Measurements from ENCODE around the gene SEPTIN12. TPM values are rescaled to one million over a fixed set of nuclear protein-coding genes. Genes with fewer than 3 reads are reported as not detected.

The SEPTIN12 gene
- total RNA-seq, 1 experiment from 2014 or later = not detected

GRCh38 chr16:4754865-4755264, 33.3 kb downstream of the SEPTIN12 start:
- no peaks in the 10 kb centered on the region for H3K4me1 ChIP-seq (ENCODE audit: insufficient read depth, low read length, poor library complexity, severe bottlenecking)
- CTCF ChIA-PET = no interaction called here
- TF ChIP-seq, protein P1, sequence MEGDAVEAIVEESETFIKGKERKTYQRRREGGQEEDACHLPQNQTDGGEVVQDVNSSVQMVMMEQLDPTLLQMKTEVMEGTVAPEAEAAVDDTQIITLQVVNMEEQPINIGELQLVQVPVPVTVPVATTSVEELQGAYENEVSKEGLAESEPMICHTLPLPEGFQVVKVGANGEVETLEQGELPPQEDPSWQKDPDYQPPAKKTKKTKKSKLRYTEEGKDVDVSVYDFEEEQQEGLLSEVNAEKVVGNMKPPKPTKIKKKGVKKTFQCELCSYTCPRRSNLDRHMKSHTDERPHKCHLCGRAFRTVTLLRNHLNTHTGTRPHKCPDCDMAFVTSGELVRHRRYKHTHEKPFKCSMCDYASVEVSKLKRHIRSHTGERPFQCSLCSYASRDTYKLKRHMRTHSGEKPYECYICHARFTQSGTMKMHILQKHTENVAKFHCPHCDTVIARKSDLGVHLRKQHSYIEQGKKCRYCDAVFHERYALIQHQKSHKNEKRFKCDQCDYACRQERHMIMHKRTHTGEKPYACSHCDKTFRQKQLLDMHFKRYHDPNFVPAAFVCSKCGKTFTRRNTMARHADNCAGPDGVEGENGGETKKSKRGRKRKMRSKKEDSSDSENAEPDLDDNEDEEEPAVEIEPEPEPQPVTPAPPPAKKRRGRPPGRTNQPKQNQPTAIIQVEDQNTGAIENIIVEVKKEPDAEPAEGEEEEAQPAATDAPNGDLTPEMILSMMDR (conservative IDR thresholded peaks at IDR 0.05; ENCODE audit: low read depth, low read length) = no peak
- TF ChIP-seq EZH2 (IDR thresholded peaks at IDR 0.05; ENCODE audit: borderline replicate concordance, low read depth, low read length, poor library complexity, severe bottlenecking) = no peak
- intact Hi-C loops (cut with micrococcal nuclease; ENCODE audit: unreplicated experiment) = no loop called here
- POLR2A ChIA-PET (ENCODE audit: low non-redundant PET) = no interaction called here
- H3K27ac ChIP-seq (ENCODE audit: low read depth, low read length, poor library complexity, severe bottlenecking) = no peak overlapping the region
- H3K27me3 ChIP-seq (replicated peaks; ENCODE audit: insufficient read depth, low read depth, low read length, poor library complexity) = no peaks in the 10 kb centered on the region
- no TSS peak for BruUV-seq (replicated peaks)
- no peak overlapping the region for H3K4me3 ChIP-seq (ENCODE audit: low read depth, low read length, poor library complexity, severe bottlenecking)
- no peak for DNase-seq (ENCODE audit: low spot score)
- peaks cover 58% of the 10 kb centered on the region for H3K36me3 ChIP-seq (ENCODE audit: insufficient read depth, low read length, poor library complexity, severe bottlenecking)
- H3K9me3 ChIP-seq (ENCODE audit: low read depth, low read length, poor library complexity, severe bottlenecking) = no peaks in the 10 kb centered on the region

DNA sequence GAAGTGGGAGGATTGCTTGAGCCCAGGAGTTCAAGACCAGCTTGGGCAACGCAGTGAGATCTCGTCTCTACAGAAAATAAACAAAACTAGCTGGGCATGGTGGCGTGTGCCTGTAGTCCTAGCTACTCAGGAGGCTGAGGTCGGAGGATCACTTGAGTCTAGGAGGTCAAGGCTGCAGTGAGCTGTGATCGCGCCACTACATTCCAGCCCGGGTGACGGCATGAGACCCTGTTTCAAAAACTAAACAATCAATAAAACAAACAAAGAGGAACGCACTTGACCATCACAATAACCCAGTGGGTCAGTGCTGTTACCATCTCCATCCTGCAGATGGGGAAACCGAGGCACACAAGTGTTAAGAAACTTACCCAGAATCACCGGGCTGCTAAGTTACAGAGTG, 34.9 kb downstream of the SEPTIN12 start:
- intact Hi-C loops (cut with micrococcal nuclease; ENCODE audit: unreplicated experiment) = no loop called here
- CTCF ChIA-PET = no interaction called here
- no peaks in the 10 kb centered on the region for H3K27me3 ChIP-seq (replicated peaks; ENCODE audit: insufficient read depth, low read depth, low read length, poor library complexity)
- H3K4me3 ChIP-seq (ENCODE audit: low read depth, low read length, poor library complexity, severe bottlenecking) = no peak overlapping the region
- POLR2A ChIA-PET (ENCODE audit: low non-redundant PET) = no interaction called here
- H3K36me3 ChIP-seq (ENCODE audit: insufficient read depth, low read length, poor library complexity, severe bottlenecking) = peaks cover 44% of the 10 kb centered on the region
- no peaks in the 10 kb centered on the region for H3K9me3 ChIP-seq (ENCODE audit: low read depth, low read length, poor library complexity, severe bottlenecking)
- no peak for TF ChIP-seq EZH2 (IDR thresholded peaks at IDR 0.05; ENCODE audit: borderline replicate concordance, low read depth, low read length, poor library complexity, severe bottlenecking)
- TF ChIP-seq, protein P1 (conservative IDR thresholded peaks at IDR 0.05; ENCODE audit: low read depth, low read length) = no peak
- DNase-seq (ENCODE audit: low spot score) = no peak
- no peaks in the 10 kb centered on the region for H3K4me1 ChIP-seq (ENCODE audit: insufficient read depth, low read length, poor library complexity, severe bottlenecking)
- H3K27ac ChIP-seq (ENCODE audit: low read depth, low read length, poor library complexity, severe bottlenecking) = no peak overlapping the region
- BruUV-seq (replicated peaks) = no TSS peak

- Histone ChIP-seq H3K36me3 (ENCODE audit: insufficient read depth, low read length, poor library complexity, severe bottlenecking) (peaks cover 42% of the 10 kb centered on the region), H3K27me3 (replicated peaks; ENCODE audit: insufficient read depth, low read depth, low read length, poor library complexity) (no peaks in the 10 kb centered on the region), H3K9me3 (ENCODE audit: low read depth, low read length, poor library complexity, severe bottlenecking) (no peaks in the 10 kb centered on the region), H3K27ac (ENCODE audit: low read depth, low read length, poor library complexity, severe bottlenecking) (no peak overlapping the region), H3K4me3 (ENCODE audit: low read depth, low read length, poor library complexity, severe bottlenecking) (no peak overlapping the region), H3K4me1 (ENCODE audit: insufficient read depth, low read length, poor library complexity, severe bottlenecking) (no peaks in the 10 kb centered on the region)
- intact Hi-C loops (cut with micrococcal nuclease; ENCODE audit: unreplicated experiment) = no loop called here
- TF ChIP-seq, protein P1 (conservative IDR thresholded peaks at IDR 0.05; ENCODE audit: low read depth, low read length) = no peak
- no peak for DNase-seq (ENCODE audit: low spot score)
- POLR2A ChIA-PET (ENCODE audit: low non-redundant PET) = interaction anchor here (0.5 kb wide), 1 partner anchor 82 kb away, joined by 9 read pairs; no protein-coding TSS in a partner anchor
- BruUV-seq (replicated peaks) = no TSS peak
- CTCF ChIA-PET = no interaction called here
Observed at GRCh38 chr16:4752351-4753100, 35.6 kb downstream of the SEPTIN12 start.

Measured in A673 (cell line).